GM21360 (cell line): ENCODE measurements around the gene OAS2.

ENCODE experiments used
- ATAC-seq: cut with Tn5 transposase; IDR thresholded peaks from one replicate; pipeline ENCODE4 v1.9.1; 2021; ENCODE audit warnings: mild to moderate bottlenecking, moderate library complexity; ENCODE audit not compliant: unreplicated experiment

The OAS2 gene

DNA sequence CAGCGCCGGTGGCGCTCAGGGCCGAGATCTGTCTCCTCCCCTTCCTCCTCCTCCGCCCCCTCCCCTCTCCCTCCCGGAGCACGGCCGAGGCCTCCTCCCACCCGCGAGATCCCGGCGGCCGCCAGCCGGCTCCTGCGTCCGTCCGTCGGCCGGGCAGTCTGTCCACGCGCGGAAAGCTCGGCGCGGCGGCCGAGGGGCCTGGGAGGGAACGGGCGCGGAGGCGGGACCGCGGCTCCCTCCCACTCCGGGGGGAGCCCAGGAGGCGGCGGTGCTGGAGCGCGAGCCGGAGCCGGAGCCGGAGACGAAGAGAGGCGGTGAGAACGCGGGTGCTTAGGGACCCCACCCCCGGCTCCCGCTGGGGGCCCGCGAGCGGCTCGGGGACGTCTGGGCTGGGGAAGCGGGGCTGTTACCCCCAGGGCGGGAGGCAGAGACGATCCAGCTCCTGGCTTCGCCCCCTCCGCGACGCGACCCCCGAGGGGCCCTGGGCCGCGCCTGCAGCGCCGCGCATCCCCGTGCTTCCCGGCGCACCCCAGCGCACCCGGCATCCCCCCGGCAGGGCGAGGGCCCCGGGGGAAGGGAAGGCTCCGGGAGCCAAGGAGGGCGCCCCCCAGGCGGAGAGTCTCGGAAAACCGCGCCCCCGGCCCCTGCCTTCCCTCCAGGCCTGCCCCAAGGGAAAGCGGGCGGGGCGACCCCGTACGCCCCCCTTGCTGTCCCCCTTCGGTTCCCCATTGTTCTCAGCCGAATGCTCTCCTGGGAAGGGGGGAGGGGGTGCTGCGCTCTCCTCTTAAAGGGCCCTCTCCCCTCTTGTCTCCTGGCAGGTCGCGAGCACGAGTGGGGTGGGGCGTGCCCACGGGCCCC lies 78.5 kb downstream of the OAS2 start, which contains the start of gene DTX1:
Gene DTX1, plus strand, starts transcription at position 100 of the 858 bp plus-strand sequence. CDS start 1,463 bp downstream, outside the sequence.
- no peak for ATAC-seq

DNA sequence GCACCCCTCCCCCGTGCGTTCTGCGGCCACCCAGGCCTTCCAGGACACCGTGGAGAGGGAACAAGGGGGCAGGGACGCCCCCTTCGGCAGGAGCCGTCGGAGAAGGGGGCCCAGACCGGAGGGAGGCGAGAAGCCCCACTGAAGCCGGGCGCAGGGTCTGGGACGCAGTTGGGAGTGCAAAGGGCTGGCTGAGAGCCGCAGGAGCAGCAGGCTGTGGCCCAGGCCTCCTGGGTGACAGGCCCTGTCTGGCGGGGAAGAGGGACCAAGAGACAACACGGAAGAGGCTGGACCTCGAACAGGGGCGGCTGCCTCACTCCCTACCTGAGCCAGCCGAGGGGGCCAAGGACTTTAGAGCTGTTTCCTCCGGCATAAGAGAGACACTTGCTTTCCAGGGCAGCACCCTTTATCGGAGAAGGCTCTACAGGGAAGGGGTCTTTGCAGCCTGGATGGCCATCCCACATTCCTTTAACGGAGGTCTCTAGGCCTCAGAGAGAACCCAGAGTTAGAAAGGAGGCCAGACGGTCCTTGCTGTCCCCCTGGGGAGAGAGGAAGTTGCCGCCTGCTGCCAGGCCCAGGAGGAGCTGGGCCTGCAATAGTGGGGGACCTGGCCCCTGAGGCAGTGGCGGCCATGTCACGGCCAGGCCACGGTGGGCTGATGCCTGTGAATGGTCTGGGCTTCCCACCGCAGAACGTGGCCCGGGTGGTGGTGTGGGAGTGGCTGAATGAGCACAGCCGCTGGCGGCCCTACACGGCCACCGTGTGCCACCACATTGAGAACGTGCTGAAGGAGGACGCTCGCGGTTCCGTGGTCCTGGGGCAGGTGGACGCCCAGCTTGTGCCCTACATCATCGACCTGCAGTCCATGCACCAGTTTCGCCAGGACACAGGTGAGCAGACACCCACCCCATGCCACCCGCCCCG lies 79.5 kb downstream of the OAS2 start:
- no peak for ATAC-seq

DNA sequence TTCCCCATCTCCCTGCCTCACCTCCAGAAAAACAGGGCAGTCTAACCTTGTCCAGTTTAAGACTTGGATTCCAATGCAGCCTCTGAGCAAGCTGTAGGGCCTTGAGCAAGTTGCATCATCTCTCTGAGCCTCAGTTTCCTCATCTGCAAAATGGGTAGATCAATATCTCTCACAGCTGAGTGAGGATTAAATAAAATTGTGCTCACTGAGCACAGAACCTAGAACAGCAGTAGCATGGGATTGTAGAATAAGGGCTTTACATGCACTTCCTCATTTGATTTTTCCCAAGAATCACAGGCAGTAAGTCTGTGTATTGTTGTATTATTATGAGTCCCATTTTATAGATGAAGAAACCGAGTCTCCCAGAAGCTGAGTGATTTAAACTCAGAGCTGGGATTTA lies 80.2 kb downstream of the OAS2 start:
- ATAC-seq = no peak

DNA sequence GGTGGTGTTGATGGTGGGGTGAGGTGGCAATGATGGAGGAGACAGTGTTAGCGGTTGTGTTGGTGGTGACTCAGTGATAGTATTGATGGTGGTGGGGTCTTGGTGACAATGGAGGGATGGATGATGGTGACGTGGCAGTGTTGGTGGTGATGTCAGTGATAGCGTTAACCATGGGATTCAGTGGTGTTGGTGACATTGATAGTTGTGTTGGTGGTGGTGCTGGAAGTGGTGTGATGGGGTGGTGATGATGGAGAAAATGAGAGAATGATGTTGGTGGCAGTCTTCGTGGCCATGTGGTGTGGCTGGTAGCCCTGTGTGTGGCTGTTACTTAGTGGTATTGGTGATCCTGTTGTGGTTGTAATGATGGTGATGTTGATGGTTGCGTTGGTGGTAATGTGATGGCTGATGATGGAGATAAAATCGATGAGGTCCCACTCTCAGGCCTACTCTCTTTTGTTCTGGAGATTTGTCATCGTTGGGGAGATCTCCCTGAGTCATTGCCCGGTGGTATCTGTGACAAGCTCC lies 80.8 kb downstream of the OAS2 start:
- ATAC-seq = no peak

DNA sequence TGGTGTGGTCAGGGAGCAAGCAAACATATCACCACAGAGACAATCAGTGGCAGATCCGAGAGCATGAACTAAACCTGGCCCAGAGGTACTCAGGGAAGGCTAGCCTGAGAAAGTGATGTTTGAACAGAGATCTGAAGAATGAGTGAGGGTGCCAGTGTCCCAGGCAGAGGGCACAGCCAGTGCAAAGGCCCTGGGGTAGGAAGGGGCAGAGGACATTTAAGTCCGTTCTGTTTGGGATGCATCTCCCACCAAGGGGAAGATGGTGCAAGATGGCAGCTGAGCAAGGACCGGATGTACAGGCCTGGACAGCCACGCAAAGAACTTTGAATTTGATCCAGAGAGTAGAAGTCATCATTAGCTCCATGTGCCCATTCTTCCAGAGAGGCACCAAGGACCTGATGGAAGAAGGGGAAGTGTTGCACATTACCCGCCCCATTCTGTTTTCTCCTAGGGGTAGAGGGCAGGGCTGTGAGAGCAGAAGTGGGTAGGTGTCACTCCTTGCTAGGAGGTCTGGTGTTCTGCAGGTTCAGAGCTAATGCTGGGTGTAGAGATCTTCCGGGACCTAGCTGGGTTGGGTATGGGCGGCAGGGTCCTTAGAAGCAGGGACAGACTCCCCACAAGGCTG lies 82.1 kb downstream of the OAS2 start:
- ATAC-seq = no peak

DNA sequence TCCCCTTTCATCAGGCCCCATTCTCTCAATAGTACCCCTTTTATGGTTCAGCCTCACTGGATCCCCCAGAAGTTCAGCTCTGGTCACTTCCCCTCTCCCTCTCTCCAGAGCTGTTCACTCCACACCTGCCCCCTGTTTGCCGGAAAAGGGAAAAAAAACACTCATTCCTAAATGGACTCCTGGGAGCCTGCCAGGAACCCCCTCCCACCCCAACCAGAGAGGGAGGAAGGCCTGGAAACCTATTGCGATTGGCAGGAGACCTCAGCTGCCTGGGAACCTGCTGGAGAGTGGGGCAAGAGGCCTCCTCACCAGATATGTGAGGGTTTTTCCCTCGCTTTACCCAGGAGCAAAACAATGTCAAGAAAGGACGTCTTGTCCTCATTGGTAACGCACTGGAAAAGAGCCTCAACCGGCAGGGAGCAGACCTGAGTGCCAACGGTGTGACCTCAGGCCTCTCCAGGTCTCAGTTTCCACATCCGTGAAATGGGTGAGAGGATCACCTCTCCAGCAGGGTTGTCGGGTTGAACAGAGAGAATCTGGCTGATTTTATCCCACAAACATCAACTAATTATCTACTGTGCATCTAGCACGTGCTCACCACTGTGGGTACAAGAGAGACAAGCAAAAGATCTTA lies 82.9 kb downstream of the OAS2 start:
- no peak for ATAC-seq
